Measurements from ENCODE around the gene DLG2.
"Not testable (repeated sequence)": the region's sequence is repeated elsewhere in the genome, so short reads cannot be mapped to it uniquely, and the experiment has no call there.

Gene DLG2

DNA sequence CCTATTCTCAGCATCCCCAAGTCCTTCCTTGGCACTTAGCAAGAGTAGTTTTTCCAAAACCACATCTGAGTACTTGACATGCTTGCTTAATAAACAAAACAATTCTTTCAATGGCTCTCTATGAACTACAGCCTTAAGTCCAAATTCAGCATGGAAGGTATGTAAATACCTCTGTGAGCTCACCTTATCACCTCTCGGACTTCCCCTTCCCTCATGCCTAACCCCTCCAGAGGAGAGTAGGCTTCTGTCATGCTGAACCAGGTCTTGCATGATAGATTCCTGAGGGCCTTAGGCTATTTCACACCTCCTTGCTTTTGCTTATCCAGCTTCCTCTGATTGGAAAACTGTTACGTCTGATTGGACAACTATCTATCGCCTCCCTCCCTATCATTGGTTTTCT, 2028.1 kb downstream of the DLG2 start:
- DNase-seq = no peak

DNA sequence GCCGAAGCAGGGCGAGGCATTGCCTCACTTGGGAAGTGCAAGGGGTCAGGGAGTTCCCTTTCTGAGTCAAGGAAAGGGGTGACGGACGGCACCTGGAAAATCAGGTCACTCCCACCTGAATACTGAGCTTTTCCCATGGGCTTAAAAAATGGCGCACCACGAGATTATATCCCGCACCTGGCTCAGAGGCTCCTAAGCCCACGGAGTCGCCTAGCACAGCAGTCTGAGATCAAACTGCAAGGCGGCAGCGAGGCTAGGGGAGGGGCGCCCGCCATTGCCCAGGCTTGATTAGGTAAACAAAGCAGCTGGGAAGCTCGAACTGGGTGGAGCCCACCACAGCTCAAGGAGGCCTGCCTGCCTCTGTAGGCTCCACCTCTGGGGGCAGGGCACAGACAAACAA, 2039.3 kb downstream of the DLG2 start:
- not testable (repeated sequence) for DNase-seq

- DNase-seq = no peak
Observed at GRCh38 chr11:83583757-83584366, 2043.3 kb downstream of the DLG2 start.

DNA sequence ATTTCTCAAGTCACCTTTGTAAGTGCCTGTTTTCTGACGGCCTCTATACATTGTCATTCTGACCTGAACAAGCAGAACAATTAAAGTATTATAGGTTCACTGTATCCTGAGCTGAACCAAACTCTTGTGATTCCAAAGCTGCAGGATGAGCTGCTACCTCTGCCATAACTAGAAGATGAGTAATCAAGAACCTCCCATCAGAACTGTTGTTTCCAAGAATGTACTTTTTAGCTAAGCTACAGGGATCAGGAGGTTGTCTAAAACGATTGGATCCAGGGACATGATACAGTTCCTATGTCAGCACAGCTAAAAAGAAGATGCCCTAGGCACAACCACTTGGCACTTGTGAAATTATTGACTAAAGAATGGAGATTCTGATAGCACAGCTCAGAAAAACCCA, 2052.6 kb downstream of the DLG2 start:
- no peak for DNase-seq

- no peak for DNase-seq
Observed at GRCh38 chr11:83572581-83573496, 2054.3 kb downstream of the DLG2 start.

DNA sequence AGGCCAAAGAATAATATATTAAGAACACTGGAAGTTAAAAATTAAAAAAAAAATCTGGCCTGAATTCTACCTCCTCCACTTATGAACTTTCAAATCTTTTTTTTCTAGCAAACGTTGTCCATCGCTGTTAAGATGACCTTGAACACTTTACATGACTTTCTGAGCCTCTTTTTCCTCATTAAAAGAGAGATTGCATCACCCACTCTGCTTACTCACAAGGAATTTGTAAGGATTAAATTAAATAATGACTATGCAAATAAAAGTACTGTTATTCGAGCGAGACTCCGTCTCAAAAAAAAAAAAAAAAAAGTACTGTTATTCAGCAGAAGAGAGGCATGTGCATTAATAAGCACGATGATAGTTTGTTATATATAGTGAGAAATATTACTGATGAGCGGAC, 2055.8 kb downstream of the DLG2 start:
- no peak for DNase-seq

- DNase-seq = no peak
Observed at GRCh38 chr11:83569134-83569805, 2057.9 kb downstream of the DLG2 start.

DNA sequence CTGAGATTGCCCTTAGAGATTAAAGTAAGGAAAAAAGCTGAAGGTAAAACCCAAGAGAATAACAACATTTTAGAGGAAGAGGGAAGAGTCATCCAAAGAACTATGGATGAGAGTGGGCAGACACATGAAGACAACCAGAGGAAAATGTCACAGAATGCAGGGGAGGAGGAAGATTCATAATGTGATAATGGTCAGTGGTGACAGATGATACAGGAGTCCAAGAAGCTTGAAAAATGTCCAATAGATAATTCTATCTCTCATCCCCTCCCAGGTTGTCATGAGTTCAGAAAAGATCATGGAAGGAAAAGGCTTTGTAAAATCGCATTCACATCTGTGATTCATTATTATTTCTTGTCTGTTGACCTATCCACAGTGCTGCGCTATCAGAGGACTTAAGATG, 2058.6 kb downstream of the DLG2 start:
- DNase-seq = no peak

GRCh38 chr11:83566950-83567349, 2060.2 kb downstream of the DLG2 start:
- no peak for DNase-seq

GRCh38 chr11:83564870-83565269, 2062.3 kb downstream of the DLG2 start:
- DNase-seq = no peak

GRCh38 chr11:83558281-83558680, 2068.9 kb downstream of the DLG2 start:
- DNase-seq = no peak

DNA sequence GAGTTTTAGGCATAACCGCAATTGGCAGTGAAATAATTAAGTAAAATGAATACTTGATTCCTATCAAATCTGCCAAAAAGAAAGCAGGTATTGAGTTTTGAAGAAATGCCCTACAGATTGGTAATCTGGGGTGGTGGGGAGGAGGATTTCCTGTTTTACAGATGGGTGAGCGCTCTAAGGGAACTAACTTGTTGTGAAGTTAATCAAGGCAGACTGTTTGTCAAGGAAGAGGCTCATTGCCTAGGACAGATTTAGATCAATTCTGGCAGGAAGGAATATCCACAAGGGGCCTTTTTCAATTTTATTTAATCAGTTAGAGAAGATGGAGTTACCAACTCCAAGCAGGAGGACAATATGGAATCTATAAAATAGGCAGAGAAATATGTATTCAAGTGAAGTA, 2069.5 kb downstream of the DLG2 start:
- DNase-seq = no peak

GRCh38 chr11:83554876-83555275, 2072.3 kb downstream of the DLG2 start:
- DNase-seq = no peak

DNA sequence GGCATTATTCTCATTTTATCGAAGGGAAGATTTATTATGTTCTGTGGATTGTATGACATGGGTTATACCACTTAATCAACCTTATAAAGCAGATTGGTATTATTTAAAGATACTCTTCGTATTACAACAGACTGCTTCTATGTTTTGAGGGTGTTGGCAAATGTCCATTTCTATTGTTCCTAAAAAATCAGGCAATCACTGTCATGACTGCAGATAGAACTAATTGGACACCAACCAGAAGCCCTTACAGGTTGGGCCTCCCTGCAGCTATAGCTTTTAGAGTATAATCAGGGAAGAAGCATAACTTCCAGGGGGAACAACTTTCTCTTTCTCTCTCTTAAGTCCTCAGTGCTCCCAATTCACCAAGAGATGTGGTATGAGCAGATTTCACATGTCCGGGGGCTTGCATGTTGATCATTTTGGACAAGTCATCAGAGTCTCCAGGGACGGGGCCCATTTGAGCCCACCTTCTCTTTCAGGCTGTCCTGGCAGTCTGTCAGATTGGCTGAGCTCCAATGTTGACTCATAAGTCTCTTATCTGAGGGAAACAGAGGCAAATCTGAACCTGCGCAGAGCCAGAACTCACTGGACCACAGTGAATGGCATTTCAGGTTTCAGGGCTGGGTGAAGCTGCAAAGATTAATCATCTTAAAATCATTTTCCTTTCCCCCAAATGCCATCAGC, 2077.0 kb downstream of the DLG2 start:
- DNase-seq = no peak

DNA sequence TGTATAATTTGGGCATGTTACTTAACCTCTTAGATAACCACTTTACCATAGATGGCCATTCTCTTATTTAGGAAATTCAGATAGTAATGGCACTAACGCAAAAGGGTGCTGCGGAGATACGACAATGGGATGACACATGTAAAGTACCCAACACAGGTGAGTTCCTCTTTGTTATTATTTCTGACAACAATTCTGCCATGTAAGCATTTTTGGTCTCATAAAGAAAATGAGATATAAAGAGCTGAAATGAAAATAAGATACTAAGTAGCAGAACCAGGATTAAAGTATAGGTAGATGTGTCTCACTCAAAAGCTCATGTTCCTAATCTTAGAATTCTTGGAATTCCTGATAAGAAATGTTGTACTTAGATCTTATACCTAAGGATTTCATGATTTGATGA, 2080.8 kb downstream of the DLG2 start:
- no peak for DNase-seq

GRCh38 chr11:83545494-83546260, 2081.5 kb downstream of the DLG2 start:
- DNase-seq = no peak

DNA sequence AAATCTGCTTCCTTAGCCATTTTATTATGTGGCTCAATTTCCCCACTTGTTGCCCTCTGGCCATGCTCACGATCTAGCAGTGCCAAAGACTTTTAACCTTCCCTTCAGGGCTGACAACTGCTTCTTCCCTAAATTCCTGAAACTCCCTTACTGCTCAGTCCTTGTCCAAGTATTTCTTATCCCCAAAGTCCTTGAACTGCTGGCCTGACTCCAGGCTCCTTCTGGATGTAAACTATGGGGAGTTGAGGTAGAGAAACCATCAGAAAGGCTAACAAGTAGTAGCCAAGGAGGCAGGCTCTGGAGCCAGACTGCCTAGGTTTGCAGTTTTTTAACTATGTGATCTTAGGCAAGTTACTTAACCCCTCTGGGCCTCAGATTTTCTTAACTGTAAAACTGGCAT, 2082.3 kb downstream of the DLG2 start:
- no peak for DNase-seq

- no peak for DNase-seq
Observed at GRCh38 chr11:83543706-83544439, 2083.3 kb downstream of the DLG2 start.

DNA sequence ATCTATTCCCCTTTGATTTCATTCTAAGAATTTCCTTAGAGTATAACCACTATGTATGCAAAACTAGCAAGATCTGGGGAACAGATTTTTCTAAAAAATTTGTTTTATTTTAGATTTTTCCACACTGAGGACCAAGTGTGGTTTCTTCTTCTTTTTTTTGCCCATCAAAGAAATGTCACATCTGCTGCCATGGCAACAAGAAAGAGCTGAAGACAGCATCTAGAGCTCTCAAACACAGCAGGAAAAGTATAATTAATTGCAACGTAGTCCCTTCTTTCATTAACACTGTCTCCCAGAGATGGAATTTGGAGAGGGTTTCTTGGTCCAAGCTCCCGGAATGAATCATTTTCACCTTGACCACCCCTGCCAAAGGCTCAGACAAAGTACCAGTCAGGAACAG, 2084.3 kb downstream of the DLG2 start:
- DNase-seq = no peak

GRCh38 chr11:83540728-83541127, 2086.4 kb downstream of the DLG2 start:
- no peak for DNase-seq

- no peak for DNase-seq
Observed at GRCh38 chr11:83540112-83540675, 2086.9 kb downstream of the DLG2 start.

All from NCI-H774 (cell line).